A549 (cell line): Measurements from ENCODE around the gene WNT3A. TPM values are rescaled to one million over a fixed set of nuclear protein-coding genes. Genes with fewer than 3 reads are reported as not detected.

Source experiments
- ATAC-seq, 2 experiments: fragments of 200-7000 bp in 1 of 2; fragments of >200 bp in 1 of 2; cut with Nextera tagmentation in 1 of 2; cut with Tn5 transposase in 1 of 2; 3 replicates each; pipeline versions ENCODE4 v1.8.0 to v1.9.1; 2018 to 2020; ENCODE audit warnings: mild to moderate bottlenecking in 1 of 2, moderate library complexity in 1 of 2
- CTCF ChIA-PET: fragments of 300-600 bp; sonication (Branson Sonifier 250); formaldehyde crosslinking; extraction: SDS; loops from one replicate; lab custom pipeline; 2021; ENCODE audit warnings: antibody characterized with exemption, inconsistent platforms; lab: Yijun Ruan, JAX
- POLR2A ChIA-PET: fragments of 350-600 bp; formaldehyde crosslinking; extraction: SDS; loops from one replicate; lab custom pipeline; 2021; ENCODE audit warnings: antibody characterized with exemption, inconsistent platforms; lab: Yijun Ruan, JAX
- DNase-seq, 2 experiments: peaks; one replicate each; pipeline versions ENCODE4 v3.0.0 to v3.0.0-alpha.2; 2011 to 2016; ENCODE audit warnings: low read depth in 1 of 2, low spot score in 1 of 2
- FAIRE-seq: peaks from 2 replicates; lab custom pipeline; 2011; peaks lifted over from hg19 to GRCh38; lab: Jason Lieb, UNC
- H3K27ac ChIP-seq, 2 experiments: fragments of >200 bp; sonication (Bioruptor Twin); formaldehyde crosslinking; 3 replicates each; pipeline ENCODE4 v1.5.1; 2016 to 2017
- H3K4me1 ChIP-seq: fragments of >200 bp; sonication (Bioruptor Twin); formaldehyde crosslinking; 3 replicates; pipeline ENCODE4 v1.6.1; 2016
- H3K4me2 ChIP-seq: fragments of >200 bp; sonication (Bioruptor Twin); formaldehyde crosslinking; 3 replicates; pipeline ENCODE4 v1.6.1; 2016
- H3K4me3 ChIP-seq: fragments of >200 bp; sonication (Bioruptor Twin); formaldehyde crosslinking; 3 replicates; pipeline ENCODE4 v1.5.1; 2016
- H3K9me3 ChIP-seq: fragments of >200 bp; sonication (Bioruptor Twin); formaldehyde crosslinking; 3 replicates; pipeline ENCODE4 v1.6.1; 2016
- BCL3 ChIP-seq: fragments of >200 bp; sonication (Bioruptor Twin); formaldehyde crosslinking; IDR thresholded peaks from 3 replicates; pipeline ENCODE4 v1.6.1; 2016
- CBX2 ChIP-seq: fragments of 200-600 bp; sonication (generic); IDR thresholded peaks from 2 replicates; pipeline ENCODE4 v1.6.1; 2016; ENCODE audit warnings: low read depth, mild to moderate bottlenecking, borderline replicate concordance
- CHD2 ChIP-seq: fragments of 150-350 bp; IDR thresholded peaks from 2 replicates; pipeline ENCODE4 v1.6.1; 2014; ENCODE audit warnings: low read length; ENCODE audit not compliant: partially characterized antibody
- CTCF ChIP-seq: fragments of >200 bp; sonication (Bioruptor Twin); formaldehyde crosslinking; IDR thresholded peaks from 3 replicates; pipeline ENCODE4 v1.5.1; 2016
- EHF ChIP-seq: fragments of 250-450 bp; sonication (Bioruptor Pico); IDR thresholded peaks from 2 replicates; pipeline ENCODE4 v1.5.0; 2020; ENCODE audit warnings: mild to moderate bottlenecking
- FOSL2 ChIP-seq, 2 experiments: fragments of 450-650 bp in 1 of 2; fragments of >200 bp in 1 of 2; sonication (Bioruptor Twin) in 1 of 2; formaldehyde crosslinking; IDR thresholded peaks; 2 replicates each; pipeline versions ENCODE4 v1.5.0 to v1.6.1; 2016 to 2020; ENCODE audit warnings: mild to moderate bottlenecking in 1 of 2, moderate library complexity in 1 of 2
- FOXS1 ChIP-seq: fragments of 250-450 bp; sonication (Bioruptor Pico); IDR thresholded peaks from 2 replicates; pipeline ENCODE4 v1.5.0; 2020; ENCODE audit warnings: mild to moderate bottlenecking, moderate library complexity
- HDAC2 ChIP-seq: fragments of 200-600 bp; sonication (generic); IDR thresholded peaks from 2 replicates; pipeline ENCODE4 v1.6.1; 2016
- HES2 ChIP-seq: fragments of >200 bp; sonication (Bioruptor Twin); formaldehyde crosslinking; IDR thresholded peaks from 2 replicates; pipeline ENCODE4 v1.6.1; 2016
- HOXA7 ChIP-seq: fragments of 250-450 bp; sonication (Bioruptor Pico); IDR thresholded peaks from 2 replicates; pipeline ENCODE4 v1.5.0; 2020; ENCODE audit warnings: mild to moderate bottlenecking, moderate library complexity
- HOXB13 ChIP-seq: fragments of 250-450 bp; sonication (Bioruptor Pico); IDR thresholded peaks from 2 replicates; pipeline ENCODE4 v1.5.0; 2020; ENCODE audit warnings: low read depth, mild to moderate bottlenecking, moderate library complexity
- JUN ChIP-seq, 2 experiments: fragments of >200 bp; sonication (Bioruptor Twin); formaldehyde crosslinking; IDR thresholded peaks; 2 replicates in 1 of 2; 3 replicates in 1 of 2; pipeline ENCODE4 v1.6.1; 2016 to 2017
- KDM5A ChIP-seq: fragments of 200-600 bp; sonication (generic); IDR thresholded peaks from 2 replicates; pipeline ENCODE4 v1.6.1; 2016; ENCODE audit warnings: antibody characterized with exemption, mild to moderate bottlenecking
- MAFK ChIP-seq: fragments of 450-650 bp; IDR thresholded peaks from 2 replicates; pipeline ENCODE4 v1.6.1; 2014; ENCODE audit not compliant: partially characterized antibody
- MAX ChIP-seq: IDR thresholded peaks from 2 replicates; pipeline ENCODE4 v1.6.1; 2012
- NFE2L2 ChIP-seq: fragments of 150-350 bp; conservative IDR thresholded peaks from 2 replicates; pipeline ENCODE4 v1.6.1; 2014; ENCODE audit warnings: low read length
- NPAS2 ChIP-seq: fragments of 250-450 bp; sonication (Bioruptor Pico); IDR thresholded peaks from 2 replicates; pipeline ENCODE4 v1.8.0; 2022; ENCODE audit warnings: mild to moderate bottlenecking, moderate library complexity, borderline replicate concordance
- PHF8 ChIP-seq: fragments of 200-600 bp; sonication (generic); IDR thresholded peaks from 2 replicates; pipeline ENCODE4 v1.6.1; 2016; ENCODE audit warnings: low read depth, mild to moderate bottlenecking, antibody characterized with exemption, moderate library complexity, borderline replicate concordance
- POLR2A ChIP-seq: IDR thresholded peaks from 2 replicates; pipeline ENCODE4 v1.6.1; 2012; ENCODE audit warnings: mild to moderate bottlenecking, low read length
- POLR2AphosphoS2 ChIP-seq: conservative IDR thresholded peaks from 2 replicates; pipeline ENCODE4 v1.6.1; 2012; ENCODE audit warnings: low read length, improper control_type of control experiment, inconsistent platforms
- RARB ChIP-seq: fragments of 250-450 bp; sonication (Bioruptor Pico); IDR thresholded peaks from 2 replicates; pipeline ENCODE4 v1.8.0; 2021; ENCODE audit warnings: mild to moderate bottlenecking, moderate library complexity
- RCOR1 ChIP-seq: fragments of 150-350 bp; IDR thresholded peaks from 2 replicates; pipeline ENCODE4 v1.6.1; 2014; ENCODE audit warnings: antibody characterized with exemption, low read length, low read depth
- REST ChIP-seq: fragments of 200-600 bp; sonication (generic); IDR thresholded peaks from 2 replicates; pipeline ENCODE4 v1.6.1; 2016; ENCODE audit warnings: antibody characterized with exemption, mild to moderate bottlenecking, moderate library complexity
- RNF2 ChIP-seq: fragments of 200-600 bp; sonication (generic); IDR thresholded peaks from 2 replicates; pipeline ENCODE4 v1.6.1; 2016; ENCODE audit warnings: low read depth, mild to moderate bottlenecking, antibody characterized with exemption, moderate library complexity, borderline replicate concordance
- ZSCAN20 ChIP-seq: fragments of 250-450 bp; sonication (Bioruptor Pico); IDR thresholded peaks from 2 replicates; pipeline ENCODE4 v1.8.0; 2022; ENCODE audit warnings: mild to moderate bottlenecking, moderate library complexity
- WGBS: methylation state at CpG from one replicate; pipeline ENCODE4 v1.1.6; 2017; ENCODE audit errors: missing lambda C conversion rate; 5-methylcytosine and 5-hydroxymethylcytosine counted together
- polyA plus RNA-seq, 4 experiments: library from polyadenylated mRNA; depleted of rRNA in 3 of 4; stranded (reverse); fragments of >200 nt; fragmentation: RNase III in 1 of 4; extraction: RNeasy Plus Mini Kit Qiagen cat#74134 plus additional on column Dnase treatment in 1 of 4; gene quantifications; 2 replicates in 3 of 4; 3 replicates in 1 of 4; pipeline ENCODE4 v1.2.3, GENCODE V29; 2011 to 2017

The WNT3A gene
- polyA plus RNA-seq, 2 of the 4 experiments (the other 2 are of a cell fraction) = not detected

- FAIRE-seq = no peak
- 15% methylated on average over 14 of the region's 31 CpGs for WGBS
- Histone ChIP-seq H3K4me2 (peak overlapping the region; percentile 98), H3K9me3 (no peaks in the 10 kb centered on the region), H3K27ac (peak overlapping the region; percentile 93 to 97), H3K4me1 (peaks cover 31% of the 10 kb centered on the region), H3K4me3 (peak overlapping the region; percentile 94)
- POLR2A ChIA-PET = interaction anchor here (0.5 to 1.6 kb wide), 9 partner anchors 8 to 561 kb away, joined by 3 to 9 read pairs (median 4); partner anchors contain the start of genes IBA57 and TRIM11
- peak; percentile 30 to 53 for ATAC-seq
- DNase-seq = no peak
- CTCF ChIA-PET = interaction anchor here (1.0 to 1.6 kb wide), 5 partner anchors 21 to 133 kb away, joined by 3 to 4 read pairs (median 3); no protein-coding TSS in a partner anchor
- TF ChIP-seq HES2 (no peak), CTCF (no peak), MAX (no peak), ZSCAN20 (CRISPR knock-in tag) (no peak), HOXA7 (CRISPR knock-in tag) (no peak), BCL3 (no peak), POLR2A (no peak), NFE2L2 (no peak)
- TF ChIP-seq, all 56 proteins: peak for 0
These were observed 74.9 kb downstream of the WNT3A start for GRCh38 chr1:228081578-228082213.

- POLR2A ChIA-PET = interaction anchor here (0.5 to 1.6 kb wide), 9 partner anchors 9 to 562 kb away, joined by 3 to 9 read pairs (median 4); partner anchors contain the start of genes IBA57 and TRIM11
- Histone ChIP-seq H3K27ac (peak within 1 kb of the TSS; percentile 93 to 97), H3K9me3 (no peaks in the 10 kb centered on the region), H3K4me3 (peak within 1 kb of the TSS; percentile 94), H3K4me2 (peak within 1 kb of the TSS; percentile 98), H3K4me1 (peaks cover 38% of the 10 kb centered on the region)
- peak; percentile 92 to 94 for DNase-seq
- ATAC-seq = peak; percentile 73 to 89
- CTCF ChIA-PET = interaction anchor here (1.0 to 2.5 kb wide), 5 partner anchors 22 to 134 kb away, joined by 3 to 6 read pairs (median 3); no protein-coding TSS in a partner anchor
- no peak for FAIRE-seq
- WGBS = 0% methylated on average over 19 of the region's 87 CpGs
- TF ChIP-seq MAFK (no peak), EHF (CRISPR knock-in tag) (no peak), PHF8 (peak; percentile 62; the same call in 1 of the 2 replicates), RARB (CRISPR knock-in tag) (no peak), RNF2 (no peak), BCL3 (peak; percentile 87; the same call in 2 of the 3 replicates), POLR2AphosphoS2 (no peak), FOSL2 (IDR thresholded peaks at IDR 0.05) (no peak), FOSL2 (CRISPR knock-in tag; IDR thresholded peaks at IDR 0.05) (no peak), RCOR1 (no peak), JUN (IDR thresholded peaks at IDR 0.05) (peak; percentile 80; a peak in 4 of 5 replicates), HDAC2 (peak; percentile 82; the same call in 1 of the 2 replicates), ZSCAN20 (CRISPR knock-in tag) (no peak), CBX2 (no peak), KDM5A (no peak), MAX (peak; percentile 93), CHD2 (no peak), NPAS2 (CRISPR knock-in tag) (no peak), FOXS1 (CRISPR knock-in tag) (no peak), HOXB13 (CRISPR knock-in tag) (no peak), REST (no peak)
These were observed 75.6 kb downstream of the WNT3A start, which contains the start of gene ARF1 for GRCh38 chr1:228082214-228082917. TSS of gene ARF1 (plus strand) at chr1:228082708. CDS start at chr1:228097115, 14,407 bp downstream.
